NCI-H446 (cell line): ENCODE data around the gene EIF4E1B.

Experiments
- DNase-seq, 2 experiments: peaks; one replicate each; lab custom pipeline; 2025; lab: John Stamatoyannopoulos, UW

Gene EIF4E1B

DNA sequence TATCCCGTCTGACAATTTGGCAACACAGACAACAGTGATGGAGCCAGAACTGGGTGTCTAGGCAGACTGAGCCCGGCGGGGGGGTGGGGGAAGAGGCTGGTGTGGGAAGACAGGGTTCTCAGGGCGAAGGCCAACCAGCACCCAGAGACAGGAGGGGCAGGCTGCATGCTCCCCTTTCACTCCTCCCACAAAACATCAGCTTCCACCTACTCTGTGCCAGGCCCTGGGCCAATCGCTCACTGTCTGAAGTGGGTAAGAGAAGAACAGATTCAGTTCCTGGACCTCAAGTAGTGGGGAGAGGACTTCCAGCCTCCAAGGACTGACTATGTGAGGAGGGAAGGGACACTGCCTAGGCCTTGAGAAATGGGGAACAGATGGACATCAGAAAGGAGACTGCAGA lies 2.9 kb upstream of the EIF4E1B start:
- DNase-seq: no peak

DNA sequence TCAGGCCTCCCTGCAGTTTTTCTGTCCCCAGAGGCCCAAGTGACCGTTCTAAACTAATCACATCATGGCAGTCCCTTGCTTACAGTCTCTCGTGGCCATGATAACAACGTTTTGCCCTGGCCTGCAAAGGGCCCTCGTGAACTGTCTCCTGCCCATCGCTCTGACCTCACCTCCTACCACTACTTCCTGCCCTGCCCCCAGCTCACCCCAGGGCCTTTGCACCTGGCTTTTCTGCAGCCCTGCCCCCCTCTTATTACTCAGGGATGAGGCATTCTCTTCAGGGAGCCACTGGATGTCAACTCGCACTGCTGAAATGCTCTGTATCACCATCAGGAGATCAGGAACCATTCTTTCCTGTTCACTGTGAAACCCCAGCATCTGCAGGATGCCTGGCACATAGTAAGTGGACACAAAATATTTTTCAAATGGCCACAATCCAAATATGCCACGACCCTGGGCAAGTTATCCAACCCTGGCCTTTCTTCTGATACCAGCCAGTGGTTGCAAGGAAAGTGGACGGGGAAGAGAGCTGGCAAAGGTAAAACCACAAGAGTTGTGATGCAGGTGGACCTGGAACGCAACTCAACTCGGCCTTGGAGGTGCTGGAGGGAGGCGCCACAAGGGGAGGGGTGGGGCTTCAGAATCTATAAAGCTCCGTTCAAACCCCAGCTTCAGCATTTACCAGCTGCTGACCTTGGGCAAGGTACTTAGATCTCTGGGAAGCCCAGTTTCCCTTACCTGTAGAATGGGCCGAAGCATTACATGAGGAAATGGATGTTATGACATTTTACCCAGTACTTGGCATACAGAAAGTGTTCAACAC lies 1.9 kb upstream of the EIF4E1B start:
- no peak for DNase-seq

DNA sequence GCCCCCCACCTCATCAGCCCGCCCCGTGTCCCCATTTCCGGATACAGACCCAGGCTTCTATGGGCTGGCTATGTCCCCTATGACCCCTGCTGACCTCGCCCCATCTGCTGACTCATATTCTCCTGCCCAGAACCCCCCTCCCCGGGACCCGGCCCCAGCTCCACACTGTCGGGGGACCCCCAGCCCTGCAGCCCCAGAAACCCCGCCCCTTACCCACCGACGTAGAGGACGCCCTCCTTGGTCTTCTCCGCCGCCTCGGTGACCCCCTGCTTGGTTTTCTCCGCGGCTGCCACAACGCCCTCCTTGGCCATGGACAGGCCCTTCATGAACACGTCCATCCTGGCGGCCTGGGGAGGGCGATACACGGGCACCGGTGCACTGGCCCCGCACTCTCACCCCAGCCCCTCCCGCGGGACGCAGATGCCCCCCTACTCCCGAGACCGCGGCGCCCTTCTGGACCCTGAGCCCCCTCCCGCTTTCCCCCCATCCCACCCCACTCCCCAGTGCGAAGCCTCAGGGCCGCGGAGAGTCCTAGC lies 1.1 kb upstream of the EIF4E1B start:
- DNase-seq: no peak

DNA sequence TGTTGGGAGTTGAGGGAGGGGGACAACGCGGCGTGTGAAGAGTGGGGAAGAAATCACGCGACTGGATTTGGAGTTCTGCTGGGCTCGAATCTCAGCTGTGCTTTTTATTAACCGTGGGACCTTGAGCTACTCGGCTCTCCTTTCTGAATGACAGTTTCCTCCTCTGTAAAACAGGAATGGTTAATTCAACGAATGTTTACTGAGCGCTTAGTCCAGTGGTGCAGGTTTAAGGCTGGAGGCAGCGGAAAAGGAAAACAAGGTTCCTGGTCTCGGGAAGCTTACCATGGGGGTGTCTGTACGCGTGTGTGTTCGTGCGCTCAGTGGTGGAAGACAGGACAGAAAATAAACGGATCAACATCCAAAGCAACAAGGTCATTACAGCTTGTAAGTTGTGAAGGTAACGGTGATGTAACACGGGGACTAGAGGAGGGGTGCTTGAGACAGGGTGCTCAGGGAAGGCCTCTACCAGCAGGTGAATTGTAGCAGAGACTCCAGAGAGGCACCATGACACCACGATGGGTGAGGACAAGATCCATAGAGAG lies 277 bp downstream of the EIF4E1B start:
- no peak for DNase-seq

DNA sequence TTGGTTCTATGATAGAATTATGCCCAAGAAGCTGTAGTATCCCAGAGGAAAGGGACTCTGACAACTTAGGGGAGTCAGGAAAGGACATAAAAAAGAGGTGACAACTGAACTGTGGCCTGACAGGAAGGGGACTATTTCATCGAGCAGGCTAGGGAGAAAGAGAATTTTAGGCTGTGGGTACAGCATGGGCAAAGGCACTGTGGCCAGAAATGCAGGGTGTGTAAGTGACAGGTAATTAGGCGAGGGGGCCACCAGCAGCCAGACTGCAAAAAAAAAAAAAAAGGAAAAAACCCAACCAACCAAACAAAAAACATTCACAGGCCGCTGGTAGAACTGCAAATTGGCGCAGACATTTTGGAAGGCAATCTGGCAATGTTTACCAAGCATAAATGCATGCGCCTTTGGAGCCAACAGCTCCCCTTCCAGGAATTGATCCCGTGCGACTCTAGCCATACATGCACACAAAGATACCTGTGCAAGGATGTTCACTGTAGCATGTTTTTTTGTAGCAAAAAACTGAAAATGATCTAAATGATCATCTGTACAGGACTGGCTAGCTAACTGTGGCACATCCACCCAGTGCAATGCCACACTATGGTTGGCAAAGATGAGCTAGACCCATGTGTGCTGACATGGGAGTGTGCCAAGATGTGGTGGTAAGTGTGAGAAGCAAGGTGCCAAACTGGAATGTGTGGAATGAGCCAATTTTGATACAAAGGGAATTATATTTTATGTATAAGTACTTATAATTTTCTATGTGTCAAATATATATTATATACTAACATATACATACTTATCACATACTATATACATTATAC lies 1.1 kb downstream of the EIF4E1B start:
- peak; percentile 85 to 89 for DNase-seq

DNA sequence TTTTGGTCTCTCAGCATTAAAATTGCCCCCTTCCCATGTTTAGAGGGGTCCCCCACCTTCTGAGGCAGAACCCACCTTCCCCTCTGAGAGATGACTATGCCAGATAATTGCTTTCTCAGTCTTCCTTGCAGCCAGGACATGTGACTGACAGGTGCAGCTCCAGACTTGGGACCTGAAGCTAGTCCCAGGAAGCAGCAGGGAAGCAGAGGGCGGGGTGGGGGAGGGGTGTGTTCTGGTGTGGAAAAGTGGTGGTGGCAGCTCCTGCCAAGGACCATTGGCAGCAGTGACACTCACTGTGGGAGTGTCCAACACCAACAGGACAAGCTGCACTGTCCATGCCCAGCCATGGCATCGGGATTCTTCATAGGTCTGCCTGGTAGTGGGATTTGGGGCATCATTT lies 2.3 kb downstream of the EIF4E1B start:
- DNase-seq: peak in 1 of 2 experiments; percentile 38

DNA sequence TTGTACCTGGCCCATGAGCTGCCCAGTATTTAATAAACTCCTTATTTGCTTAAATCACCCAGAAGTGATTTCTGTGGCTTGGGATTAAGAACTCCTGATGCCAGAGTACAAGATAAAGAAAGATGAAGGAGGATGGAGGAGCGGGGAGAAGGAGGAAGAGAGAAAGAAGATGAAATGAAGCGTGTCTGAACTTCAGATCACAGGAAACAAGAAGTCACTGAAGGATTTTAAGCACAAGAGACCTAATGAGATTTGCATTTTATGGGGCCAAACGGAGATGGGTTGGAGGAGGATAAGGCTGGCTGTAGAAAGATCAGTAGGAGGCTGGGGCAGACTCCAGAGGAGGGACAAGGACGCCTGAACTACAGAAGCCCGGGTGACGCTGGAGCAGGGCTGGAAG lies 3.1 kb downstream of the EIF4E1B start:
- DNase-seq: no peak

DNA sequence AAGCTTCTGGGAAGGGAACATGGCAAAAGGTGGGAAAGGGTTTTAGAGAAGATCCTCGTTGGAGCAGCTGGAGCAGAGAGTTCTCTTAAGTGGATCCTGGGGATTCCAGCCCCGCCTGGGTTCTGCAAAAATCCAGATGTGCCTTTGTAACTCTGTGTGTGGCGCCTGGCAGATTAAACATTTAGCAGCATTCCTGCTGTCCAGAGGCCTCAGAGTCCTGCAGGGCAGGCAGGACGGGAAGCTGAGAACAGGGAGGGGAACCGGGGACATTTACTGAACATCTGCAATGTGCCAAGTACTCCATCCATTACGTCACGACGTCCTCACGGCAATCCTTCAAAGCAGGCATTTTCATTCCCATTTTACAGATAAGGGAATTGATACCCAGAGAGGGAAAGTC lies 6.0 kb downstream of the EIF4E1B start:
- DNase-seq: no peak

DNA sequence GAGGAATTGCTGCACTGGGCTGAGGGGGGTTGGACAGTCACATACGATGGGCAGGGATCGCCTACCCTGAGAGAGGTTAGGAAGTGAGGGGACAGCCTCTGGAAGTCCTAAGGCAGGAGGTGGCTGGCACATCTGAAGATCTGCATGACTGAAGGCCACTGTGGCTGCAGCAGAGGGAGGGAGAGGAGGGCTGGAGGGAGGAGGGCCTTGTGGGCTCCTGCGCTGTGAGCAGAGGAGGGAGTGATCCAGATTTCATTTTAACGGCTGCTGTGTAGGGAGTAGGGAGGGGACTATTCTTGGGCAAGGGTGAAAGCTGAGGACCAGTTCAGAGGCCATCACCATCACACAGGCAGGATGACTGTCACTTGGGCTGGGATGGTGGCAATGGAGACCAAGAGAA lies 7.1 kb downstream of the EIF4E1B start:
- no peak for DNase-seq

DNA sequence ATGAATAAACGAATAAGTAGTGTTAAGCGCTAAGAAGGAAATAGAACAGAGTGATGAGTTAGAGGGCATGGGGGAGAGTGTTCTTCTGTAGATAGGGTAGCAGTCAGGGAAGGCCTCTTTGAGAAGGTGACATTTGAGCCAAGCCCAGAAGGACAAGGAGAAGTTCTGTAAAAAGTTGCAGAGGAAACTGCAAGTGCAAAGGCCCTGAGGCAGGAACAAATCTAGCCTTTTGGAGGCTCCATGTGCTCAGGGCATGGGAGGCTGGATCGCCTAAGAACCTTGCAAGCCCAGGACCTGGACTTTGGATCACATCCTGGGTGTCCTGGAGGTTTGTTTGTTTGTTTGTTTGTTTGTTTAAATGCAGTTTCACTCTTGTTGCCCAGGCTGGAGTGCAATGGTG lies 8.0 kb downstream of the EIF4E1B start:
- no peak for DNase-seq

DNA sequence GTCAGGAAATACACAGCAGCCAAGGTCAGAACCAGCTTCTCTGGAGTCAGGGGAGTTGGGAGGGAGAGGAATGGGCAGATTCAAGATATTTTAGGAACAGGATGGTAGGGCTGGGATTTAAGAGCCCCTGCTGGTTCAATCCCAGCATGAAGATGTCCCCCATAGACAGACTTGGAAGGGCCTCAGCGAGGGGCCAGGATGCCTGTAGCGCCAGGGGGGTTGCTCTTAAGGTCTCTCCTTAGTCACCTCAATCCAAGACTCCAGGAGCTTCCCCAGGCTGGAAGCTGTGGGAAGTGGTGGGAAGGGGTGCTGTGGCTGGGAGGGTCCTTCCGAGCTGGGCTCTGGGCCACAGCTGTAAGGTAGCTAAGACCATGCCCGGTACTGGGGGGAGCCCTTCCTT lies 8.7 kb downstream of the EIF4E1B start:
- DNase-seq: no peak

DNA sequence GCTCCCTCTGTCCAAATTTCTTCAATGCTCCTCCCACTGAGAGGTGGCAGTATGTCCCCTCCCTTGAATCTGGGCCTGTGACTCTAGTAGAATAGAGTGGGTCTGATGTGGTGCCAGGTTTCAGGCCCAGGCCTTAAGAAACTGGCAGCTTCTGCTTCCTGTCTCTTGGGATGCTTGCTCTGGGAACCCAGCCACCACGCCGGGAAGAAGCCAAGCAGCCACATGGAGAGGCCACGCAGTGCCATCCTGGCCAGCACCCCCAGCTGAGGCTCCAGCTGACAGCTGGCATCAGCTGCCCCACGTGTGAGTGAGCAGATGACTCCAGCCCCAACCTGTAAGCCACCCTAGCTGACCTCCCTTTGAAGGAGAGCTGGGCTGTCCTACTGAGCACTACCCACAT lies 9.5 kb downstream of the EIF4E1B start:
- peak; percentile 96 to 99 for DNase-seq

DNA sequence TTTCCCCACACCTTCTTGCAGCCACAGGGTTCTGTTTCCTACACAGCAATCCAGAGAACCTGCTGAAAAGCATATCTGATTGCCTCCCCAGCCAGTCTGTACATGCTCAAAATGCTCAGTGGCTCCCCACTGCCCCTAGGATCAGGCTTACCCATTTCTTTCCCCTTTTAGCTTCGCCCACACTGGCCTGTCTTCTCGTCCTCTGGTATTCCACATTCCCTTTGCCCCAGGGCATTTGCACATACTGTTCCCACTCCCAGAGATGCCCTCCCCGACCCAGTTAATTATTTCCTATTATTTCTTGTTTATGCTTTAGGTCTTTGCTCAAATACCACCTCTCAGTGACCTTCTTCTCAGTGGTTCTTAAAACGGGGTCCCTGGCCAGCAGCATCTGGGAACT lies 10.1 kb downstream of the EIF4E1B start:
- no peak for DNase-seq

DNA sequence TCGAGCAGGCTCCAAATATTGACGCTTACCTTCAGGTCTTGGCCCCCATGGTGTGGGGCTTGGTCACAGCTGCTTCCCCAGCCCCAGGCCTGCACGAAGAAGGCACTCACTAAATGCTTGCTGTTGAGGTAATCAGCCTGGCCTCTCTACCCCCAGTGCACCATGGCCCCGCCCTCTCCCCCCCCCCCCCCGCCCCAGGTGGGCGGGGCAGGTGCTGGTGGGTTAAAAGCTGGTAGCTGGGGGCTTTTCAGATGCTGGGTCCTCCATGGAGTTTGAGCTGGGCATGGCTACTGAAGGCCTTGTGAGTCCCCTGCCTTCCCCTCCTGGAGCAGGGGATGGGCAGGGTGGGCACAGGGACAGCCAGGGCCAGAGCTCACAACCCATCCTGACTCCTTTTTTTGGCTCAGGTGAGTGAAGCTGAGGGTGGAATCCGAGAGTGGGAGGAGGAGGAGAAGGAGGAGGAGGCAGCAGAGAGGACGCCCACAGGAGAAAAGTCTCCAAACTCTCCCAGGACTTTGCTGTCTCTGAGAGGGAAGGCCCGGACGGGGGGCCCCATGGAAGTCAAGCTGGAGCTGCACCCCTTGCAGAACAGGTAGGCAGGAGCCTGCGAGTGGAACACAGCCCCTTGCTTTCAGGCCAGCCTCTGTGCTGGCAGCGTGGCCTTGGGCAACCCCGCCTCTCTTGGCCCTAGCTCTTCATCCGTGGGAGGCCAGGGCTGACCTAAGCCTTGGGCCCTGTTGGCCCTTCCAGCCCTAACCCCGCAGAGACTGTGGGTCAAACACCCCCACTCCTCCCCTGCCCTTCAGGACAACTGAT lies 12.4 kb downstream of the EIF4E1B start:
- DNase-seq: no peak

DNA sequence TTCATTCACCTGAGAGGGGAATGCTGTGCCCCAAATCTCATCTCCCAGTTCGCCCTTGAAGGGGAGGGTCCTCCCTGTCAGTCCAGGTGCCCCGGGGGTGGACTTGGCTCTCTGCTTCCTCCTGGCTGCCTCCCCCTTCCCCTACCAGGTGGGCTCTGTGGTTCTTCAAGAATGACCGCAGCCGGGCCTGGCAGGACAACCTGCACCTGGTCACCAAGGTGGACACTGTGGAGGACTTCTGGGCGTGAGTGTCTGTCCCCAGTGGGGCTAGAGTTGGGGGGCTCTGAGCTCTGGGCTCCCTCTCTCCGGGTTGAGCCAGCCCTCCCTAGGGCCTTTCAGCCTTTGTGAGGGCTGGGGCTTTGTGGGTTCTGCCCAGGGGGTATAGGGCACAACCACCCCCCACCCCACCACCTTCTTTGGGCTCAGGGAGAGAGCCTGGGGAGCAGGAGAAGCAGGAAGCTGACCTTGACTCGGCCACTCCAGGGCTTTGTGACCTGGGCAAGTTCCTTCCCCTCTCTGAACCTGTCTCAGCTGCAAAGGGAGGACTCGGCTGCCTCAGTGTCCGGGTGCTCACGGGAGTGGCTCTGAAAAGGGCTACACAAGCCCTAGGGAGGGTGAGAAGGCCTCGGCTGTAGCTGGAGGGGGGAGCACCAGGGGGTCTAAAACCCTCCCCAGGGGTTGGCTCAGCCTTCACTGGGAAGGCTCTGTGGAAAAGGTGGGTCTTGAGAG lies 13.2 kb downstream of the EIF4E1B start:
- DNase-seq: no peak

DNA sequence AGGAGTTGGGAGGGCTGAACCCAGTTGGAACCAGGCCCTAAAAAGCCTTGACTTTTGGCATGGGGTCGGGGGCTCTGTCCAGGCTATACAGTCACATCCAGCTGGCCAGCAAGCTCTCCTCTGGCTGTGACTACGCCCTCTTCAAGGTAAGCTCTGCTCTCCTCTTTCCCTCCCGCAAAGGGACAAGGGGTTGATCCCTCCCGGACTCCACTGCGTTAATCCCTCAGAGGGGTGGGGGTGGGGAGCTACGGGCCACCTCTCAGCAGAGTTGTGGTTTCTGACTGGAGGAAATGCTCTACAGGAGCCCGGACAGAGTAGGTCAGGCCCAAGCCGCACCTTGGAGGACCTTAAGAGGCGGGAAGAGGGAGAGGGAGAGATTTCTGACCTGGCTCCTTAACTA lies 13.8 kb downstream of the EIF4E1B start:
- no peak for DNase-seq

DNA sequence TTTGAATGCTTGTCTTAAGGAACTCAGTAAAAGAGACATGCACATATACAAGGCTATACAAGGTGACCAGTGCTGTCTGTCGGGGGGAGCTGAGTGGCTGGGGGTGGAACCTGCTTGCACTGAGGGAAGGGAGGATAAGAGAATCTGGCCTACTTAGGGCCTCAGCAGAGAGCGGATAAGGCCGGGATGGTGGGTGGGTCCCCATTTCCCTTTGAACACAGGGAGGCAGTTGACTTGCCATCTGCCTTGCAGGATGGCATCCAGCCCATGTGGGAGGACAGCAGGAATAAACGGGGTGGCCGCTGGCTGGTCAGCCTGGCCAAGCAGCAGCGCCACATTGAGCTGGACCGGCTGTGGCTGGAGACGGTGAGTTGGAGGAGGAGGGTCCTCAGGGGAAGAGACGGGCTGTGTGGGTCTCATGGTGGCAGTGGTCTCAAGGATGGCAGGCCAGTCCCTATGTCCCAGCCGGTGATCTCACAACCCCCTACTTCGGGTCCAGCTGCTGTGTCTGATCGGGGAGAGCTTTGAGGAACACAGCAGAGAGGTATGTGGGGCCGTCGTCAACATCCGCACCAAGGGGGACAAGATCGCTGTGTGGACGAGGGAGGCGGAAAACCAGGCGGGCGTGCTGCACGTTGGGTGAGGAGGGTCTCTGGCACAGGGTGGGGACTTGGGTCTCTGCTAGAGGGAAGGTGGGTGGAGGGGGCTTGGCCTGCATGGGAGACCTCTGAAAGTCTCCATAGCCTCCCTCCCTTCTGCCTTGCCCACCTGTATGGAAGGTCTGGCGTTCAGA lies 14.6 kb downstream of the EIF4E1B start:
- no peak for DNase-seq

DNA sequence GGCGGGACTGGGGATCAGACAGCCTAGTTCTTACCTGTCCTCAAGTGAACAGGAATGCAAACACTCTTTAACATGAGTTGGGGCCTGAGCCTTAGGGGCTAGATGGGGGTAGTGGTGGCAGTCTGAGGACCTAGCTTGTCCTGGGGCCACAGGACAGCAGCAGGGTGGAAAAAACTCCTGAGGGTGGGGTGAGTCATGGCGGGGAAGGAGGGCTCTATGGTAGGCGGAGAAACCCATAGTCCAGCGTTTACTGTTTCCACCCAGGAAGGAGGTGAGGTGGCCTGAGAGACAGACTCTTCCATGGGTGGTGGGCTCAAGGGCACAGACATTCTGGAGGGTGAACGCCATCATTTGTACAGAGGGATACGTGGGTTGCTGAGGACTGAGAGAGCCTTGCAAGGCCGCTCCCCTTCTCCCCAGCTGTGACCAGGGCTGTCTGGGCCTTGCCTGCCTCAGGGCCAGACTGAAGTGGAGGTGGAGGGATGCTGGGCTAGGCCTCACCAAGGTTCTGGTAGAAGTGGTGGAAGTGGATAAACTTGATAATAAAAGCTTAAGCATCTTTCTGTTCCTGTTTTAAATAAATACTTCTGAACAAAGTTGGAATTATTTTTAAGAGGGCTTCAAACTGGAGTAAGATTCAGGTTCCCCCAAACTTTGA lies 15.7 kb downstream of the EIF4E1B start:
- no peak for DNase-seq

DNA sequence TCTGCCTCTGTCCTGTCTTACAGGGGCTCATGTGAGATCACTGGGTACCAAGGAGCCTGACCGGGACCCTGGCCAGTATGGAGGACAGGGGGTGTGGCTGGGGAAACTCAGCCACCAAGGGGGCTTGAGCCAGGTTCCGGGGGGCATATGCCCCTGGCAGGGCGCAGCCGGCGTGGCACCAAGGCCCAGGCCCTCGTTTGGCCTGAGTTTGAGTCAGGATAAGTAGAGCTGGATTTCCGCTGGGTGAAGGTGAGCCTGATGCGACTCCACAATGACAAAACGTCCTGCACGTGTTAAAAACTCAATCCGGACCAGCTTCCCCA lies 16.2 kb downstream of the EIF4E1B start:
- DNase-seq: no peak
